Measurements from ENCODE around the gene EIF2D. TPM values are rescaled to one million over a fixed set of nuclear protein-coding genes. Genes with fewer than 3 reads are reported as not detected.
A peak's percentile ranks its signal among the peaks of the same experiment; 100 is the strongest.

The EIF2D gene
- total and polyA plus RNA-seq, 9 of the 15 experiments (the other 6 are each of a cell fraction or from before 2014, with no cell fraction given), result 81.1 to 138 (median 93.9) TPM

GRCh38 chr1:206551296-206551985 lies 60.8 kb downstream of the EIF2D start (continued):
- peak; percentile 42; the same call in 1 of the 2 replicates for TF ChIP-seq SMARCE1 (IDR thresholded peaks at IDR 0.05)
- peak; percentile 55; the same call in 1 of the 2 replicates for TF ChIP-seq SMARCA4 (IDR thresholded peaks at IDR 0.05)
- TF ChIP-seq ZNF174 (CRISPR knock-in tag; IDR thresholded peaks at IDR 0.05), result no peak
- TF ChIP-seq JUND (IDR thresholded peaks at IDR 0.05; ENCODE audit: borderline replicate concordance, low read depth, low read length), result peak; percentile 36; the same call in 1 of the 2 replicates
- TF ChIP-seq JUND (tag; IDR thresholded peaks at IDR 0.05; ENCODE audit: borderline replicate concordance, low read depth, low read length), result no peak; the same call in 2 of the 3 replicates
- TF ChIP-seq CCNT2 (IDR thresholded peaks at IDR 0.05; ENCODE audit: borderline replicate concordance, extremely low read depth, insufficient read length, low read depth, low read length), result peak; percentile 44
- TF ChIP-seq NCOR1 (IDR thresholded peaks at IDR 0.05), result peak; percentile 66
- TF ChIP-seq, protein P1, sequence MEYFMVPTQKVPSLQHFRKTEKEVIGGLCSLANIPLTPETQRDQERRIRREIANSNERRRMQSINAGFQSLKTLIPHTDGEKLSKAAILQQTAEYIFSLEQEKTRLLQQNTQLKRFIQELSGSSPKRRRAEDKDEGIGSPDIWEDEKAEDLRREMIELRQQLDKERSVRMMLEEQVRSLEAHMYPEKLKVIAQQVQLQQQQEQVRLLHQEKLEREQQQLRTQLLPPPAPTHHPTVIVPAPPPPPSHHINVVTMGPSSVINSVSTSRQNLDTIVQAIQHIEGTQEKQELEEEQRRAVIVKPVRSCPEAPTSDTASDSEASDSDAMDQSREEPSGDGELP (CRISPR knock-in tag; IDR thresholded peaks at IDR 0.05; ENCODE audit: borderline replicate concordance), result peak; percentile 51; the same call in 1 of the 2 replicates
- TF ChIP-seq, protein P2, sequence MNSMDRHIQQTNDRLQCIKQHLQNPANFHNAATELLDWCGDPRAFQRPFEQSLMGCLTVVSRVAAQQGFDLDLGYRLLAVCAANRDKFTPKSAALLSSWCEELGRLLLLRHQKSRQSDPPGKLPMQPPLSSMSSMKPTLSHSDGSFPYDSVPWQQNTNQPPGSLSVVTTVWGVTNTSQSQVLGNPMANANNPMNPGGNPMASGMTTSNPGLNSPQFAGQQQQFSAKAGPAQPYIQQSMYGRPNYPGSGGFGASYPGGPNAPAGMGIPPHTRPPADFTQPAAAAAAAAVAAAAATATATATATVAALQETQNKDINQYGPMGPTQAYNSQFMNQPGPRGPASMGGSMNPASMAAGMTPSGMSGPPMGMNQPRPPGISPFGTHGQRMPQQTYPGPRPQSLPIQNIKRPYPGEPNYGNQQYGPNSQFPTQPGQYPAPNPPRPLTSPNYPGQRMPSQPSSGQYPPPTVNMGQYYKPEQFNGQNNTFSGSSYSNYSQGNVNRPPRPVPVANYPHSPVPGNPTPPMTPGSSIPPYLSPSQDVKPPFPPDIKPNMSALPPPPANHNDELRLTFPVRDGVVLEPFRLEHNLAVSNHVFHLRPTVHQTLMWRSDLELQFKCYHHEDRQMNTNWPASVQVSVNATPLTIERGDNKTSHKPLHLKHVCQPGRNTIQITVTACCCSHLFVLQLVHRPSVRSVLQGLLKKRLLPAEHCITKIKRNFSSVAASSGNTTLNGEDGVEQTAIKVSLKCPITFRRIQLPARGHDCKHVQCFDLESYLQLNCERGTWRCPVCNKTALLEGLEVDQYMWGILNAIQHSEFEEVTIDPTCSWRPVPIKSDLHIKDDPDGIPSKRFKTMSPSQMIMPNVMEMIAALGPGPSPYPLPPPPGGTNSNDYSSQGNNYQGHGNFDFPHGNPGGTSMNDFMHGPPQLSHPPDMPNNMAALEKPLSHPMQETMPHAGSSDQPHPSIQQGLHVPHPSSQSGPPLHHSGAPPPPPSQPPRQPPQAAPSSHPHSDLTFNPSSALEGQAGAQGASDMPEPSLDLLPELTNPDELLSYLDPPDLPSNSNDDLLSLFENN (IDR thresholded peaks at IDR 0.05; ENCODE audit: low read depth in 2 of 2, low read length in 2 of 2), result peak in 1 of 2 experiments; percentile 50; a peak in 1 of 4 replicates
- TF ChIP-seq CREBBP (IDR thresholded peaks at IDR 0.05; ENCODE audit: low read depth, low read length), result no peak
- TF ChIP-seq, protein P3, sequence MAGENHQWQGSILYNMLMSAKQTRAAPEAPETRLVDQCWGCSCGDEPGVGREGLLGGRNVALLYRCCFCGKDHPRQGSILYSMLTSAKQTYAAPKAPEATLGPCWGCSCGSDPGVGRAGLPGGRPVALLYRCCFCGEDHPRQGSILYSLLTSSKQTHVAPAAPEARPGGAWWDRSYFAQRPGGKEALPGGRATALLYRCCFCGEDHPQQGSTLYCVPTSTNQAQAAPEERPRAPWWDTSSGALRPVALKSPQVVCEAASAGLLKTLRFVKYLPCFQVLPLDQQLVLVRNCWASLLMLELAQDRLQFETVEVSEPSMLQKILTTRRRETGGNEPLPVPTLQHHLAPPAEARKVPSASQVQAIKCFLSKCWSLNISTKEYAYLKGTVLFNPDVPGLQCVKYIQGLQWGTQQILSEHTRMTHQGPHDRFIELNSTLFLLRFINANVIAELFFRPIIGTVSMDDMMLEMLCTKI (IDR thresholded peaks at IDR 0.05; ENCODE audit: partially characterized antibody), result no peak
- no peak for TF ChIP-seq NCOA6 (IDR thresholded peaks at IDR 0.05)
- TF ChIP-seq RBM14 (IDR thresholded peaks at IDR 0.05; ENCODE audit: borderline replicate concordance, insufficient read depth, low read depth, low read length), result no peak
- TF ChIP-seq, protein P4, sequence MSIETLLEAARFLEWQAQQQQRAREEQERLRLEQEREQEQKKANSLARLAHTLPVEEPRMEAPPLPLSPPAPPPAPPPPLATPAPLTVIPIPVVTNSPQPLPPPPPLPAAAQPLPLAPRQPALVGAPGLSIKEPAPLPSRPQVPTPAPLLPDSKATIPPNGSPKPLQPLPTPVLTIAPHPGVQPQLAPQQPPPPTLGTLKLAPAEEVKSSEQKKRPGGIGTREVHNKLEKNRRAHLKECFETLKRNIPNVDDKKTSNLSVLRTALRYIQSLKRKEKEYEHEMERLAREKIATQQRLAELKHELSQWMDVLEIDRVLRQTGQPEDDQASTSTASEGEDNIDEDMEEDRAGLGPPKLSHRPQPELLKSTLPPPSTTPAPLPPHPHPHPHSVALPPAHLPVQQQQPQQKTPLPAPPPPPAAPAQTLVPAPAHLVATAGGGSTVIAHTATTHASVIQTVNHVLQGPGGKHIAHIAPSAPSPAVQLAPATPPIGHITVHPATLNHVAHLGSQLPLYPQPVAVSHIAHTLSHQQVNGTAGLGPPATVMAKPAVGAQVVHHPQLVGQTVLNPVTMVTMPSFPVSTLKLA (conservative IDR thresholded peaks at IDR 0.05), result 0 out of 4 replicates have a peak, but pooled peaks of 1 of the 2 experiments have one; percentile 16
- TF ChIP-seq FOXP1 (CRISPR knock-in tag; IDR thresholded peaks at IDR 0.05), result 0 out of 2 replicates have a peak, but pooled peaks have one; percentile 63
- no peak for TF ChIP-seq XRCC4 (IDR thresholded peaks at IDR 0.05; ENCODE audit: extremely low read depth, insufficient read depth, insufficient read length)
- no peak for TF ChIP-seq SMAD4 (CRISPR knock-in tag; conservative IDR thresholded peaks at IDR 0.05)
- peak; percentile 75 for TF ChIP-seq TAL1 (IDR thresholded peaks at IDR 0.05)
- TF ChIP-seq POLR2AphosphoS5 (IDR thresholded peaks at IDR 0.05; ENCODE audit: control insufficient read depth, insufficient read depth, low read depth, low read length), result 0 out of 2 replicates have a peak, but pooled peaks have one; percentile 31
- 0 out of 4 replicates have a peak, but pooled peaks of 1 of the 2 experiments have one; percentile 21 for TF ChIP-seq TBL1XR1 (IDR thresholded peaks at IDR 0.05; ENCODE audit: low read length in 2 of 2)
